ENCODE measurements around the gene PIGB.

Gene PIGB

DNA sequence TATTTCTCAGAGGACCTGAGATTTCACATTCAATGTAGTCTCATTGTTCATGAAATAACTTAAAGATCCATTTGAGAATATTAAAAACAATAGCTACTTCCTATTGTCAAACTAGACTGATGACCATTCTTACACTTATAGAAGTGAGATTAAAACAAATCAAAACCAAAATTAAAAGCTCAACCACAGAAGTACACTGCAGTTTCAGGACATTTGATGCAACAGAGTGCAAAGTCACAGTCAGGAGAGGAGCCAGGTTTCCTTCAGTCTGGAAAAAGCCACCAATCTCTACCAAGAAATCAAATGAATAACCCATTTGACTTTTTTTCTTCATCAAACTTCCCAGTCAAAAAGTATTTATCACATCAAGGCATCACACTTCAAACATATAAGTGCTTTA, 83.7 kb downstream of the PIGB start:
- Histone ChIP-seq H4K20me1 (no peaks in the 10 kb centered on the region; a peak in 1 of 22 replicates), H3K27me3 (no peaks in the 10 kb centered on the region), H3K4me1 (peaks cover 45 to 67% (median 59%) of the 10 kb centered on the region in 10 experiments), H3K4me2 (peak overlapping the region; percentile 40 to 93 (median 85); a peak in 21 of 22 replicates), H3K4me3 (peak overlapping the region in 6 of 10 experiments; percentile 32 to 89 (median 58); a peak in 12 of 20 replicates), H3K27ac (peak overlapping the region; percentile 81 to 93 (median 88); a peak in 21 of 22 replicates), H3K9ac (peak overlapping the region; percentile 55 to 93 (median 86); a peak in 21 of 22 replicates), H3K9me3 (replicated peaks in 1 of 11) (peaks cover 0 to 33% (median 19%) of the 10 kb centered on the region in 11 experiments; a peak in 14 of 22 replicates), H3K36me3 (peaks cover 6 to 47% (median 27%) of the 10 kb centered on the region in 11 experiments; a peak in 18 of 22 replicates)
- TF ChIP-seq Cebpa-rat (IDR thresholded peaks at IDR 0.05): no peak

DNA sequence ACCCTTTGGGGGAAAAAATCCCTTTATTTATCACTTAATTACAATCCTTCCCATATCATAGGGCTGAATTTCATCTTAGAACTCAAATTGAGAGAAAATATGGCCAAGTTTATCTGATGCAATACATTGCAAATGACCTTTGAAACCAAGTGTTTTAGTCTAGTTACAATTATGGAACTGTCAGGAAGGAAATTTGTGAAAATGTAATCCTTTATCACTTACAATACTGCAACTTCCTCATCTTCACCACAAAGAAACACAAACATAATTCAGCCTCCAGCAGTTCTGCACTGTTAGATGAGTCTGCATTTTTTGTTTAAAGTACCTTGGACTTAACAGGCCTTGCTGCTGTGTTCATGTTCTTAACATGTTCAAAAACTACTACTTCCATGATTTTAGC, 84.5 kb downstream of the PIGB start:
- H3K4me3 ChIP-seq: peak overlapping the region in 8 of 10 experiments; percentile 25 to 89 (median 57); a peak in 10 of 20 replicates
- peaks cover 45 to 67% (median 59%) of the 10 kb centered on the region in 10 experiments for H3K4me1 ChIP-seq
- H3K36me3 ChIP-seq: peaks cover 6 to 39% (median 21%) of the 10 kb centered on the region in 11 experiments; a peak in 18 of 22 replicates
- peak in 4 of 11 experiments; percentile 31 to 86 (median 63); a peak in 6 of 22 replicates for TF ChIP-seq Cebpa-rat (IDR thresholded peaks at IDR 0.05)
- peak overlapping the region; percentile 55 to 93 (median 86); a peak in 20 of 22 replicates for H3K9ac ChIP-seq
- H3K27me3 ChIP-seq: no peaks in the 10 kb centered on the region
- peak overlapping the region; percentile 81 to 93 (median 88); a peak in 21 of 22 replicates for H3K27ac ChIP-seq
- peak overlapping the region; percentile 40 to 93 (median 85); a peak in 19 of 22 replicates for H3K4me2 ChIP-seq
- no peaks in the 10 kb centered on the region for H4K20me1 ChIP-seq
- peaks cover 0 to 25% (median 11%) of the 10 kb centered on the region in 11 experiments; a peak in 12 of 22 replicates for H3K9me3 ChIP-seq (replicated peaks in 1 of 11)
